Right cardiac atrium (tissue), 5 donors: ENCODE measurements around the gene CMTM3. TPM values are rescaled to one million over a fixed set of nuclear protein-coding genes. Genes with fewer than 3 reads are reported as not detected.
A peak's percentile ranks its signal among the peaks of the same experiment; 100 is the strongest.

Experiments used
- ATAC-seq, 2 donors: fragments of 200-7000 bp; cut with Tn5 transposase; one replicate each; pipeline versions ENCODE4 v1.8.0 to v1.9.1; 2020; ENCODE audit warnings: moderate library complexity in 2 of 2, mild to moderate bottlenecking in 1 of 2
- DNase-seq, 3 donors: peaks; one replicate each; pipeline ENCODE4 v3.0.0-alpha.2; 2020
- H3K27ac ChIP-seq: one replicate; pipeline ENCODE4 v1.5.1; 2013; ENCODE audit warnings: mild to moderate bottlenecking, low read length, control low read depth, moderate library complexity
- H3K27me3 ChIP-seq: one replicate; pipeline ENCODE4 v1.6.1; 2013; ENCODE audit not compliant: control insufficient read depth, insufficient read depth
- H3K4me1 ChIP-seq: one replicate; pipeline ENCODE4 v1.6.1; 2013; ENCODE audit warnings: low read length; ENCODE audit not compliant: control insufficient read depth, insufficient read depth
- H3K4me3 ChIP-seq: one replicate; pipeline ENCODE4 v1.5.1; 2013; ENCODE audit warnings: low read length, control low read depth
- H3K9me3 ChIP-seq: one replicate; pipeline ENCODE4 v1.6.1; 2013; ENCODE audit warnings: low read length; ENCODE audit not compliant: control insufficient read depth
- WGBS: extraction: QIAGEN DNeasy Blood & Tissue Kit; methylation state at CpG from one replicate; pipeline ENCODE4 v1.1.7; 2013; 5-methylcytosine and 5-hydroxymethylcytosine counted together
- intact Hi-C, 4 donors: fragments of 100-400 bp; cut with DNase I; formaldehyde crosslinking; loops; one replicate each; pipeline versions ENCODE4 v1.11.0 to v1.14.0; 2022 to 2023
- polyA plus RNA-seq: library from polyadenylated mRNA; stranded (reverse); fragments of 200-250 nt; gene quantifications from one replicate; pipeline ENCODE4 v1.2.3, GENCODE V29; 2013
- total RNA-seq, 4 donors: library from RNA; stranded (reverse); fragmentation: NEBNext Ultra II Directional; extraction: Animal tissue kit (Norgen Biotek cat#: 25700); gene quantifications; one replicate each; pipeline ENCODE4 v1.2.1, GENCODE V29; 2021
- donor health status: healthy with polysubstance abuse.
- donor health status: DM: no; HTN: yes; CAD: no.
- donor health status: DM: no; HTN: no; CAD: no.
- donor health status: DM: no; HTN: yes; CAD: no; lungs with severe emphysema.
- donor health status: DM: yes; HTN: yes; CAD: no.

CMTM3 gene
- total and polyA plus RNA-seq, 5 donors, result 10.3 to 17.4 (median 13.5) TPM

DNA sequence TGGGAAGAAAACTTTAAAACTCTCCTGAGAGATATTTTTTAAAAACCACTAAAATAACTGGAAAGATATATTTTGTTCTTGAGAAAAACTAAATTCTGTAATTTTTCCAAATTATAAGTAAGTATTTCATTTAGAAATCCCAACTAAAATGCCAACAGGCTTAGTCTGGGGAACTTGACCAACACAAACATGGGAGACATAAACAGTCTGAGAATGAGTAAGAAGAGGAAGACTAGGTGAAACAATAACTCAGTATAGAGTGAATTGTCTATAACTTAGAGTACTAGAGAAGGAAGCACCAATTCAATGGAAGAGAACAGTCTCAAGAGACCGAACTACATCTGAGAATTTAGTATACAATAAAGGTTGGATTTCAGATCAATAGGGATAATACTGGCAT lies 35.4 kb upstream of the CMTM3 start:
- 100% methylated on average over 1 of the region's 1 CpG for WGBS
- Histone ChIP-seq H3K4me1 (no peaks in the 10 kb centered on the region), H3K9me3 (no peaks in the 10 kb centered on the region), H3K27ac (no peak overlapping the region), H3K27me3 (no peaks in the 10 kb centered on the region), H3K4me3 (no peak overlapping the region)
- intact Hi-C loops, result no loop called here
- DNase-seq, result no peak
- ATAC-seq, result no peak

DNA sequence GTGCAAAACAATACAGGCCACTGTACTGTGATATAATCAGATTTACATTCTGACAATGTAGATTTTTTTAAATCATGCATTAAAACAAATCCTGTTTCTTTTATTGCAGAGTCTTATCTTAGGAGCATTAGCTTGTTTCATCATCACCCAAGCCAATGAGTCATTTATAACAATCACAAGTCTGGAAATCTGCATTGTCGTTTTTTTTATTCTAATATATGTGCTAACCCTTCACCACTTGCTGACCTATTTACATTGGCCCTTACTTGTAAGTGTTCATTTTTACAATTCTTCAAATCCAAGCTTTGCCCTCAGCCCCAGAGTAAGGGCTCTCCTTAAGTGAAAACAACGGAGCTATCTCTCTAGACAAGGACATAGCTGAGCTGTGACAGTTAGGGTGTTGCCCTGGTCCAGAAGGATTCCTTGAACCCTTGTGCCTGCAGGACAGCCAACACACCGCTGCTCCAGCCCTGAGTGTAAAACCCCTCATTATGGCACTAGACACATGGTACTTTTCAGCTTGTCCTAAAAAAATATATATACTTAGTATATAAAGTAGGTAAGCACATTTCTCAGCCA lies 34.6 kb upstream of the CMTM3 start:
- Histone ChIP-seq H3K27ac (no peak overlapping the region), H3K27me3 (no peaks in the 10 kb centered on the region), H3K4me1 (no peaks in the 10 kb centered on the region), H3K4me3 (no peak overlapping the region), H3K9me3 (no peaks in the 10 kb centered on the region)
- WGBS, result 56% methylated on average over 3 of the region's 3 CpGs
- intact Hi-C loops, result no loop called here
- ATAC-seq (peak; percentile 57 to 69), DNase-seq (no peak)

DNA sequence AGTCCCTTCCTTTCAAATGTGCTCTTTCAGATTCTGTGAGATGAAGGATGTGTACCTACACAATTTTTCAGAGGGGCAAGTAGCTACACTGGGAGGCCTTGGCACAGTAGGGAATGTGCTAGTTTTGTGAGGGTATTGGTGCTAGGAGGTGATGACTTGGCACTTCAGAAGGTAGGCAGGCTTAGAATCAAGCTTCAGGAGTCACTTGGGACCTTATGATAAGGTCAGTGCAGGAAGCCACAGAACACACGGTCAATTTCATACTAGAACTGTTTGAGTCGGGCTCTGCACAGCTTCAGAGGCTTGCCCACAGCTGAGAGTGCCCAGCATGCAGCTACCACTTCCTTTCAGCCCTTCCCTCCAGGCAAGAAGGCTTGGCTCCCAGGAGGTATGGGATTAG lies 32.1 kb upstream of the CMTM3 start:
- 53% methylated on average over 2 of the region's 2 CpGs for WGBS
- no peak for ATAC-seq
- Histone ChIP-seq H3K27me3 (no peaks in the 10 kb centered on the region), H3K9me3 (no peaks in the 10 kb centered on the region), H3K27ac (no peak overlapping the region), H3K4me3 (no peak overlapping the region), H3K4me1 (no peaks in the 10 kb centered on the region)
- DNase-seq, result no peak
- intact Hi-C loops, result no loop called here

DNA sequence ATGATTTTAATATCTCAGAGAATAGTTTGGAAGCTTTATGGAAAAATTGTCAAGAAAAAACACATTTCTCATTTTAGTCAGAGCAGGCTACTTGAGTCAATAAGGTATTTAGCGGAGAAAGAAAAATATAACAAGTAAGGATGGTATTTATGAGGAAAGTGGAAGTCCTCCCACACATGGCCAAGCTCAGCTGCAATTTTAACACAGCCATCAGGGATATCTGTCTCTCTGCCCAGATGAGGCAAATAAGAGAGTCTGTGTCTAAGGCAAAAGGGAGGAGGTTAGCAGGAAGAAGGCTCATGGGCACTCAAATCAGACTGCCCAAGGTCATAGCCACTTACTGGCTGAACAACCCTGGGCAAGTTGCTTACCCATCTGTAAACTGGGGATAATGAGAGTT lies 30.4 kb upstream of the CMTM3 start:
- Histone ChIP-seq H3K9me3 (no peaks in the 10 kb centered on the region), H3K27ac (no peak overlapping the region), H3K4me1 (no peaks in the 10 kb centered on the region), H3K4me3 (no peak overlapping the region), H3K27me3 (no peaks in the 10 kb centered on the region)
- WGBS, result 73% methylated on average over 1 of the region's 1 CpG
- no peak for ATAC-seq
- DNase-seq, result no peak
- intact Hi-C loops, result no loop called here

DNA sequence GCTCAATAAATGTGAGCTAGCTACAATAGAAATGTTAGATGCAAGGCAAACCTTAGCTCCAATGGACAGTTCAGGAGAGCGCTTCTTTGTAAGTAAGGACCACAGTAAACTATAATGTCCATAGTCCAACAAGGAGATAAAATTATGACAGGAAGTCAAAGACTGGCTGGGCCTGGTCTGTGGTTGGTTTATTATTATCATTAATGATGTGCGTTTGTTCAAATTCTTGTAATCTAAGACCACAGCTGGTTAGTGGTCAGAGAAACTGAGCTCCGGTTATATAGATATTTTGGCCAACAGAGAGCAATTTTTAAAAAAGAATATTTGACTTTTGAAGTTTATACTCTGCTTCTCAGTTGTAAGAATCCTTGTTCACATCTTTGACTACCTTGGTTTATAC lies 30.0 kb upstream of the CMTM3 start:
- no peak for ATAC-seq
- no peaks in the 10 kb centered on the region for H3K9me3 ChIP-seq
- H3K4me1 ChIP-seq, result no peaks in the 10 kb centered on the region
- no peak for DNase-seq
- H3K27ac ChIP-seq, result no peak overlapping the region
- no peak overlapping the region for H3K4me3 ChIP-seq
- WGBS, result 88% methylated on average over 3 of the region's 3 CpGs
- intact Hi-C loops, result no loop called here
- no peaks in the 10 kb centered on the region for H3K27me3 ChIP-seq

DNA sequence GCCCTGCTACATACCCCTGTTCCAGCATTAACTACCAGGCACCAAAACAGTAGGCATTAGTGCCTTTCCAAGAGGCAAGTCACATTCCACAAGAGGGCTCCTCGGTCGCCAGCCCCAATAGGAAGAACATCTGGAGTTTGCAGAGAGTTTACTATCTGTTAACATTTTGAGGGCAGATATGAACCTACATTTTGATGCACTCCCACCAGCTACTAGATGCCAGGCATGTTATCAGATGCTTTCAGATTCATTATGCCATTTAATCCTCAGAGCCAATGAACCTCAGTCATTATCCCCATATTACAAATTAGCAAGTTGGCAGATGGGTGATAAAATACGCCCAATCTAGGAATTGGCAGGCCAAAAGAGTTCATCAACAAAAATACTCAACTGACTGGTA lies 29.4 kb upstream of the CMTM3 start:
- ATAC-seq, result no peak
- no peak for DNase-seq
- H3K4me3 ChIP-seq, result no peak overlapping the region
- no peak overlapping the region for H3K27ac ChIP-seq
- H3K4me1 ChIP-seq, result no peaks in the 10 kb centered on the region
- WGBS, result 95% methylated on average over 3 of the region's 3 CpGs
- H3K27me3 ChIP-seq, result no peaks in the 10 kb centered on the region
- intact Hi-C loops, result no loop called here
- H3K9me3 ChIP-seq, result no peaks in the 10 kb centered on the region

DNA sequence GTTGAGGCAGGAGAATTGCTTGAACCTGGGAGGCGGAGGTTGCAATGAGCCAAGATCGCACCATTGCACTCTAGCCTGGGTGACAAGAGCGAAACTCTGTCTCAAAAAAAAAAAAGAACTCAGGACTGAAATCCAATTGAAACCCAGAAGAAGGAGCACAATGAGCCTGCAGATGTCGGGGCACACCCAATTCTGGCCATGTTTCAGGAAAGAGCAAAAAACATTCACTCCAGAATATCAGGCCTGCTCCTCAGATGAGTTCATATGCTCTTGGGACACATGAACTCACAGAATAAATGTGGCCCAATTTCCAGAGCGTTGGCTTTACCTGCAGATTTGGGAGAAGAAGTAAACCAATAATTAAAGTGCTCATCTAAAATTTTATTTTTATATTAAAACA lies 28.2 kb upstream of the CMTM3 start:
- Histone ChIP-seq H3K27ac (no peak overlapping the region), H3K27me3 (no peaks in the 10 kb centered on the region), H3K4me3 (no peak overlapping the region), H3K4me1 (no peaks in the 10 kb centered on the region), H3K9me3 (no peaks in the 10 kb centered on the region)
- 69% methylated on average over 5 of the region's 5 CpGs for WGBS
- ATAC-seq (peak; percentile 29 to 56), DNase-seq (peak in 1 of 3 donors; percentile 40)
- intact Hi-C loops, result no loop called here

DNA sequence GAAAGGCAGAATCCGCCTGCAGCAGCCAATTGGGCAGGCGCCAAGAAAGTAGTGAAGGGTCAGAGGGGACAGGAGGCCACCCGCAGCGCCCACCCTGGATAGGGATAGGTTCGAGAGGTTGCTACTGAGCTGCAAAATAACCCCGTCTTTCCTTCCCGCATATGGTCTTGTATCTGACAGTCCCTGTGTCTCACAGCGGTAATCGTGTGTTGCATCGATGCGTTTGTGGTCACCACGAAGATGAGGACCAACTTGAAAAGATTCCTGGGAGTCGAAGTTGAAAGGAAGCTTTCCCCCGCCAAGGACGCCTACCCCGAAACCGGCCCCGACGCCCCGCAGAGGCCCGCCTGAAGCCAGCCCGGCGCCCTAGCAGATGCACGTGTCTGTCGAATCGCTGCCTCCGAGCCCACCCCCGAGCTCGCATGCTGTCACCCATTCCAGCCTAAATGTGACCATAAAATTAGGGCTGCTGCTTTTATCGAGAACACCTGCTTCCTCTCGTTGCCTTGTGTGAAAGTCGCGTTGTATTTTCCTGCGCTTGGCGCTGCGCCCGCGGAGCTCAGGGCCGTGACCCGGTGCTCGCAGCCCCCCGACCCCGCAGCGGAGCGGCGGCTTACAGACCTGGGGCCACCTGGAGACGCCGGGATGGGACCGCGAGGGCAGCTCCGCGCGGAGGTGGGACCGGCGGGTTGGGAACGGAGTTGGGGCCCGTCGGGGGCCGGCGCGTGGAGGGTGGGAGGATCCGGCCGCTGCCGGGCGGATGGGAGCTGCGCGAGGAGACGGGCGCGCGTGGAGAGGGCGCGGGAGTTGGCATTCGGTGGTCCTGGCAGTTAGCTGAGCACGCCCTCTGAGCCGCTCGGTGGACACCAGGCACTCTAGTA lies 25.6 kb upstream of the CMTM3 start, which contains the start of gene CMTM2:
CMTM2 (plus strand) TSS at position 813 of the 881 bp plus-strand sequence. CDS start 145 bp downstream, outside the sequence.
- intact Hi-C loops, result no loop called here
- peak within 1 kb of the TSS; percentile 28 for H3K4me3 ChIP-seq
- no peak within 1 kb of the TSS for H3K27ac ChIP-seq
- H3K9me3 ChIP-seq, result no peaks in the 10 kb centered on the region
- H3K27me3 ChIP-seq, result no peaks in the 10 kb centered on the region
- ATAC-seq, result peak; percentile 28 to 44
- H3K4me1 ChIP-seq, result no peaks in the 10 kb centered on the region
- peak in 2 of 3 donors; percentile 67 to 68 for DNase-seq
- WGBS, result 21% methylated on average over 77 of the region's 77 CpGs

DNA sequence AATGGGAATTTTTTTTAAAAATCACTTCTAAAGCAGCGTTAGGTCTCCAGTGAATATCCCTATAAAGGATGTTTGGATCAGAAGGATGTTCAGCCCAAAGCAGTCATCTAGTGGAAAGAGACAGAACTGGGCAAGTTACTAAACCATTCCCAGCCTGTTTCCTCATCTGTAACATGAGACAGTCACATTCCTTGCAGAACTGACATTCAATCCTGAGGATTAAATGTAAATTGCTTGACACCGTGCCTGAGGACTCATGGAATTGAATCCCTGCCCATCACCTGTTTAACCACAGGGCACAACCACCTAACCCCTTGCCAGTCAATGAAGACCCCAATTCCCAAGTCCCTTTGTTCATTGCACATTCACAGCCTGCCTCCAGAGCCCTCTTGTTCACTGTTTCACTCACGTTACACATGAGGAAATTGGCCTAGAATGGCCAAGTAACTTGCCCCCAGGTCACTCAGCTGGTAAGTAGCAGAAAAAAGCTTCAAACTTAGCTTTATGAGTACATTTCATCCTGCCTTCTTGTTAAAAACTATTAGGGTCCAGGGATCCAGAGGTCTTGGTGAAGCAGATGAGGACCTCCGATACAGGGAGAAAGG lies 23.8 kb upstream of the CMTM3 start:
- ATAC-seq, result no peak
- Histone ChIP-seq H3K4me3 (no peak overlapping the region), H3K27me3 (no peaks in the 10 kb centered on the region), H3K4me1 (peaks cover under 1% of the 10 kb centered on the region), H3K9me3 (no peaks in the 10 kb centered on the region), H3K27ac (no peak overlapping the region)
- intact Hi-C loops, result no loop called here
- 79% methylated on average over 4 of the region's 4 CpGs for WGBS
- DNase-seq, result no peak

DNA sequence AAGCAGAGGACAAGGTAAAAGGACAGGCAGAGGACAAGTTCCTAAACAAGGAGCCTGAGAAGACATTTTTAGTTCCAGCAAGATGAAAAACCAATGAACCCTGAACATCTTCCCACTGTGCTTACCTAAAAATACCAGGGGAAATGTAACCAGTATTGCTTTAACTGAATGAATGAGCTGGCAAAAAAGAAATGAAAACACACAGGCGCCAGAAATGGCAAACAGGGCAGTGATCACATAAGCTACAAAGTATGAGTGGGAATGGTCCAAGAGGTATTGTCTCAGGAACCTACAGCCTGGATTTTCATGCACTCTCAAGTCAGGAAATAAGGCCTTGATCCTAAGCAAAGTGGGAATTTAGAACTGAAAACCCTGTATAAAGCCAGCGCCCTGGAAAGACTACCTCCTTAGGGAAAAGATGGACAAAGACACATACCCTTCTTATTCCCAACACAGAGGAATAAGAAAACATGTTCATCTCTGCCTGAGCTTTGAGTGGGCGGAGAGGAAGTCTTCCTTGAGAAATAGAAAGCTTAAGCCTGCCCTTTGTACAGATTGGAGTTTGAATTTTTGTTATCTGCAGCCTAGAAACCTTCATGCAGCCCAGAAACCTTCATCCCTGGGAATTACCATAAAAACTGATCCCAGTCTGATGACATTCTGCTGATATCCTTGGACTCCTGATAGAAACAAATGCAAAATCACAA lies 23.1 kb upstream of the CMTM3 start:
- peaks cover 3% of the 10 kb centered on the region for H3K4me1 ChIP-seq
- H3K4me3 ChIP-seq, result no peak overlapping the region
- H3K9me3 ChIP-seq, result no peaks in the 10 kb centered on the region
- no peak for DNase-seq
- H3K27me3 ChIP-seq, result no peaks in the 10 kb centered on the region
- no peak for ATAC-seq
- intact Hi-C loops, result no loop called here
- no peak overlapping the region for H3K27ac ChIP-seq
- 74% methylated on average over 3 of the region's 3 CpGs for WGBS
